GM18498 (cell line): ENCODE measurements around the gene DPEP1.
"Not testable (repeated sequence)": the region's sequence is repeated elsewhere in the genome, so short reads cannot be mapped to it uniquely, and the experiment has no call there.

Source experiments
- ATAC-seq: cut with Tn5 transposase; IDR thresholded peaks from one replicate; pipeline ENCODE4 v1.9.1; 2021; ENCODE audit warnings: mild to moderate bottlenecking, moderate library complexity; ENCODE audit not compliant: unreplicated experiment

The DPEP1 gene

GRCh38 chr16:89613231-89613953 is at the start of gene DPEP1:
Gene DPEP1, plus strand, starts transcription at chr16:89613642. Its CDS starts 16,769 bp downstream, at chr16:89630411.
- no peak for ATAC-seq

- no peak for ATAC-seq
These were observed 48.8 kb upstream of the DPEP1 start for GRCh38 chr16:89564476-89565255.

- no peak for ATAC-seq
These were observed 48.3 kb upstream of the DPEP1 start for GRCh38 chr16:89565256-89565505.

- ATAC-seq = no peak
These were observed 47.7 kb upstream of the DPEP1 start for GRCh38 chr16:89565506-89566372.

GRCh38 chr16:89567656-89568594 is 45.5 kb upstream of the DPEP1 start:
- no peak for ATAC-seq

GRCh38 chr16:89569506-89570341 is 43.7 kb upstream of the DPEP1 start:
- no peak for ATAC-seq

GRCh38 chr16:89570342-89570923 is 43.0 kb upstream of the DPEP1 start:
- ATAC-seq = no peak

GRCh38 chr16:89570983-89571598 is 42.4 kb upstream of the DPEP1 start:
- not testable (repeated sequence) for ATAC-seq

- ATAC-seq = no peak
These were observed 41.8 kb upstream of the DPEP1 start for GRCh38 chr16:89571636-89572035.

- no peak for ATAC-seq
These were observed 41.4 kb upstream of the DPEP1 start for GRCh38 chr16:89572073-89572484.

GRCh38 chr16:89572485-89573205 is 40.8 kb upstream of the DPEP1 start:
- ATAC-seq = no peak

GRCh38 chr16:89573826-89574680 is 39.4 kb upstream of the DPEP1 start:
- no peak for ATAC-seq

GRCh38 chr16:89574681-89575246 is 38.7 kb upstream of the DPEP1 start:
- ATAC-seq = no peak

- no peak for ATAC-seq
These were observed 37.9 kb upstream of the DPEP1 start, which contains the start of gene CPNE7 for GRCh38 chr16:89575247-89576152. Gene CPNE7, plus strand, starts transcription at chr16:89575758. Its CDS starts 140 bp downstream, at chr16:89575898.

GRCh38 chr16:89576153-89577054 is 37.0 kb upstream of the DPEP1 start:
- no peak for ATAC-seq
